Esophagus muscularis mucosa (tissue), 4 donors: Measurements from ENCODE around the gene POLR3E.

Experiments
- EP300 ChIP-seq: sonication (generic); formaldehyde crosslinking; IDR thresholded peaks from one replicate; pipeline ENCODE4 v1.6.1; 2017; ENCODE audit warnings: antibody characterized with exemption
- POLR2A ChIP-seq: fragments of 450-650 bp; IDR thresholded peaks from one replicate; pipeline ENCODE4 v1.6.1; 2017; ENCODE audit warnings: antibody characterized with exemption, moderate library complexity, mild to moderate bottlenecking, low read depth
- POLR2AphosphoS5 ChIP-seq, 2 donors: sonication (generic); formaldehyde crosslinking; IDR thresholded peaks; one replicate each; pipeline ENCODE4 v1.6.1; 2017; ENCODE audit warnings: antibody characterized with exemption in 2 of 2
- TF ChIP-seq, protein P1 (sequence below), 3 experiments: fragments of 200-600 bp in 2 of 3; fragments of 450-650 bp in 1 of 3; sonication (generic) in 2 of 3; IDR thresholded peaks; one replicate each; pipeline ENCODE4 v1.5.1; 2017 to 2019; ENCODE audit warnings: antibody characterized with exemption in 3 of 3, mild to moderate bottlenecking in 2 of 3, moderate library complexity in 1 of 3

- TF ChIP-seq, protein P1, sequence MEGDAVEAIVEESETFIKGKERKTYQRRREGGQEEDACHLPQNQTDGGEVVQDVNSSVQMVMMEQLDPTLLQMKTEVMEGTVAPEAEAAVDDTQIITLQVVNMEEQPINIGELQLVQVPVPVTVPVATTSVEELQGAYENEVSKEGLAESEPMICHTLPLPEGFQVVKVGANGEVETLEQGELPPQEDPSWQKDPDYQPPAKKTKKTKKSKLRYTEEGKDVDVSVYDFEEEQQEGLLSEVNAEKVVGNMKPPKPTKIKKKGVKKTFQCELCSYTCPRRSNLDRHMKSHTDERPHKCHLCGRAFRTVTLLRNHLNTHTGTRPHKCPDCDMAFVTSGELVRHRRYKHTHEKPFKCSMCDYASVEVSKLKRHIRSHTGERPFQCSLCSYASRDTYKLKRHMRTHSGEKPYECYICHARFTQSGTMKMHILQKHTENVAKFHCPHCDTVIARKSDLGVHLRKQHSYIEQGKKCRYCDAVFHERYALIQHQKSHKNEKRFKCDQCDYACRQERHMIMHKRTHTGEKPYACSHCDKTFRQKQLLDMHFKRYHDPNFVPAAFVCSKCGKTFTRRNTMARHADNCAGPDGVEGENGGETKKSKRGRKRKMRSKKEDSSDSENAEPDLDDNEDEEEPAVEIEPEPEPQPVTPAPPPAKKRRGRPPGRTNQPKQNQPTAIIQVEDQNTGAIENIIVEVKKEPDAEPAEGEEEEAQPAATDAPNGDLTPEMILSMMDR (IDR thresholded peaks at IDR 0.05) = no peak
- TF ChIP-seq POLR2A = no peak
- no peak for TF ChIP-seq POLR2AphosphoS5 (IDR thresholded peaks at IDR 0.05)
- no peak for TF ChIP-seq EP300
Measured at GRCh38 chr16:22311520-22311919, 14.3 kb downstream of the POLR3E start.
